MM.1S (cell line): ENCODE measurements around the gene IVD.

Experiments
- EZH2 ChIP-seq: fragments of 300-600 bp; sonication (generic); optimal IDR thresholded peaks from 2 replicates; pipeline ENCODE3; 2017; ENCODE audit warnings: low read depth, mild to moderate bottlenecking, antibody characterized with exemption, low read length, mixed read lengths
- EZH2phosphoT487 ChIP-seq: fragments of 300-600 bp; sonication (generic); IDR thresholded peaks from 2 replicates; pipeline ENCODE4 v1.6.1; 2018; ENCODE audit warnings: antibody characterized with exemption, low read length
- TF ChIP-seq, protein P1 (sequence below): fragments of 300-600 bp; sonication (generic); IDR thresholded peaks from 2 replicates; pipeline ENCODE4 v1.5.1; 2016; ENCODE audit warnings: antibody characterized with exemption, low read length, mixed read lengths

DNA sequence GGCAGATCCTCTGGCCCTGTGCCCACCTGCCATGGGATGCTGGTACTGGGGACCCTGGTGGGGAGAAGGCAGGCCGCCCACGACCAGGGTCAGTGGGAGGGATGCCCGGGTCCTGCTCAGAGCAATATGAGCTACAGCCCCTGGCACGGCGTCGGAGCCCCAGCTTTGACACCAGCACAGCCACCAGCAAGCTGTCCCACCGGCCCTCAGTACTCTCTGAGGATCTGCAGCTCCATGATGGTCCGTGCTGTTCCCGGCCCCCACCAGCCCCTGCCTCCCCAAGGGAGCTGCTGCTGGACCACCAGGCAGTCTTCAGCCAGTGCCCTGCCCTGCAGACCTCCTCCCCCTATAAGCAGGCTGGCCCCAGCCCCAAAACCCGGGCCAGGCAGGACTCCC lies 36.1 kb upstream of the IVD start:
- TF ChIP-seq, protein P1, sequence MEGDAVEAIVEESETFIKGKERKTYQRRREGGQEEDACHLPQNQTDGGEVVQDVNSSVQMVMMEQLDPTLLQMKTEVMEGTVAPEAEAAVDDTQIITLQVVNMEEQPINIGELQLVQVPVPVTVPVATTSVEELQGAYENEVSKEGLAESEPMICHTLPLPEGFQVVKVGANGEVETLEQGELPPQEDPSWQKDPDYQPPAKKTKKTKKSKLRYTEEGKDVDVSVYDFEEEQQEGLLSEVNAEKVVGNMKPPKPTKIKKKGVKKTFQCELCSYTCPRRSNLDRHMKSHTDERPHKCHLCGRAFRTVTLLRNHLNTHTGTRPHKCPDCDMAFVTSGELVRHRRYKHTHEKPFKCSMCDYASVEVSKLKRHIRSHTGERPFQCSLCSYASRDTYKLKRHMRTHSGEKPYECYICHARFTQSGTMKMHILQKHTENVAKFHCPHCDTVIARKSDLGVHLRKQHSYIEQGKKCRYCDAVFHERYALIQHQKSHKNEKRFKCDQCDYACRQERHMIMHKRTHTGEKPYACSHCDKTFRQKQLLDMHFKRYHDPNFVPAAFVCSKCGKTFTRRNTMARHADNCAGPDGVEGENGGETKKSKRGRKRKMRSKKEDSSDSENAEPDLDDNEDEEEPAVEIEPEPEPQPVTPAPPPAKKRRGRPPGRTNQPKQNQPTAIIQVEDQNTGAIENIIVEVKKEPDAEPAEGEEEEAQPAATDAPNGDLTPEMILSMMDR: no peak
- TF ChIP-seq EZH2: no peak
- no peak for TF ChIP-seq EZH2phosphoT487
